HepG2 (cell line): ENCODE measurements around the gene MXD1. TPM values are rescaled to one million over a fixed set of nuclear protein-coding genes. Genes with fewer than 3 reads are reported as not detected.

Source experiments
- AHDC1 ChIP-seq: sonication (generic); formaldehyde crosslinking; IDR thresholded peaks from 2 replicates; pipeline ENCODE4 v1.5.1; 2020; ENCODE audit warnings: mild to moderate bottlenecking, missing genetic modification reagents, borderline replicate concordance
- ARNT2 ChIP-seq: sonication (generic); formaldehyde crosslinking; IDR thresholded peaks from 2 replicates; pipeline ENCODE4 v1.8.0; 2022; ENCODE audit warnings: mild to moderate bottlenecking, low read depth, missing genetic modification reagents, moderate library complexity
- ATRX ChIP-seq: sonication (generic); formaldehyde crosslinking; IDR thresholded peaks from 2 replicates; pipeline ENCODE4 v1.4.0; 2020; ENCODE audit warnings: missing genetic modification reagents, borderline replicate concordance
- CBX5 ChIP-seq: sonication (generic); formaldehyde crosslinking; IDR thresholded peaks from 2 replicates; pipeline ENCODE4 v1.4.0; 2020; ENCODE audit warnings: missing genetic modification reagents, borderline replicate concordance
- JUN ChIP-seq: sonication (generic); formaldehyde crosslinking; IDR thresholded peaks from 2 replicates; pipeline ENCODE4 v1.4.0; 2020; ENCODE audit warnings: mild to moderate bottlenecking, missing genetic modification reagents
- NFE2 ChIP-seq: sonication (generic); formaldehyde crosslinking; IDR thresholded peaks from 2 replicates; pipeline ENCODE4 v1.4.0; 2020; ENCODE audit warnings: missing genetic modification reagents
- POGZ ChIP-seq: sonication (generic); formaldehyde crosslinking; IDR thresholded peaks from 2 replicates; pipeline ENCODE4 v1.4.0; 2020; ENCODE audit warnings: mild to moderate bottlenecking, missing genetic modification reagents
- RORA ChIP-seq: sonication (generic); formaldehyde crosslinking; IDR thresholded peaks from 2 replicates; pipeline ENCODE4 v1.5.0; 2020; ENCODE audit warnings: mild to moderate bottlenecking, missing genetic modification reagents, moderate library complexity
- SOX13 ChIP-seq, 3 experiments: fragments of 450-650 bp in 1 of 3; sonication (generic) in 1 of 3; formaldehyde crosslinking in 1 of 3; IDR thresholded peaks in 2 of 3; conservative IDR thresholded peaks in 1 of 3; 2 replicates each; pipeline versions ENCODE4 v1.5.0 to v1.6.1; 2016 to 2020; ENCODE audit warnings: antibody characterized with exemption in 1 of 3, mild to moderate bottlenecking in 1 of 3, missing compliant biosample characterization in 1 of 3, missing genetic modification reagents in 1 of 3, moderate library complexity in 1 of 3
- ZFX ChIP-seq: sonication (generic); formaldehyde crosslinking; IDR thresholded peaks from 2 replicates; pipeline ENCODE4 v1.4.0; 2020; ENCODE audit warnings: mild to moderate bottlenecking, low read depth, missing genetic modification reagents, moderate library complexity
- ZNF280B ChIP-seq: sonication (generic); formaldehyde crosslinking; IDR thresholded peaks from 2 replicates; pipeline ENCODE4 v1.5.0; 2020; ENCODE audit warnings: missing genetic modification reagents, mild to moderate bottlenecking, borderline replicate concordance
- ZNF367 ChIP-seq: sonication (generic); formaldehyde crosslinking; IDR thresholded peaks from 2 replicates; pipeline ENCODE4 v1.4.0; 2020; ENCODE audit warnings: missing genetic modification reagents, borderline replicate concordance
- polyA plus RNA-seq, 8 experiments: library from polyadenylated mRNA; depleted of rRNA in 3 of 8; stranded (reverse) in 7 of 8; unstranded in 1 of 8; fragments of >200 nt; fragmentation: Illumina TruSeq in 4 of 8; extraction: Trizol in 4 of 8; gene quantifications; 2 replicates each; pipeline versions ENCODE4 v1.2.1 to v1.2.3, GENCODE V29; 2011 to 2016; ENCODE audit warnings: low read depth in 4 of 8, missing spikeins in 1 of 8, mixed read lengths in 1 of 8; ENCODE audit not compliant: insufficient read depth in 1 of 8
- total RNA-seq, 5 experiments: library from RNA; depleted of rRNA; stranded (reverse); fragments of >200 nt; fragmentation: Illumina TruSeq; extraction: Trizol; gene quantifications; 2 replicates each; pipeline ENCODE4 v1.2.3, GENCODE V29; 2016; ENCODE audit warnings: low read depth in 1 of 5
- TF ChIP-seq, protein P1 (sequence below): sonication (generic); formaldehyde crosslinking; IDR thresholded peaks from 2 replicates; pipeline ENCODE4 v1.4.0; 2020; ENCODE audit warnings: mild to moderate bottlenecking, missing genetic modification reagents
- TF ChIP-seq, protein P2 (sequence below): IDR thresholded peaks from 2 replicates; pipeline ENCODE4 v1.6.1; 2016; ENCODE audit warnings: low read depth, borderline replicate concordance

MXD1 gene
- total and polyA plus RNA-seq, 2 of the 13 experiments (the other 11 are each of a cell fraction or from before 2014, with no cell fraction given) = 6.4 to 14.9 TPM

- TF ChIP-seq, protein P1, sequence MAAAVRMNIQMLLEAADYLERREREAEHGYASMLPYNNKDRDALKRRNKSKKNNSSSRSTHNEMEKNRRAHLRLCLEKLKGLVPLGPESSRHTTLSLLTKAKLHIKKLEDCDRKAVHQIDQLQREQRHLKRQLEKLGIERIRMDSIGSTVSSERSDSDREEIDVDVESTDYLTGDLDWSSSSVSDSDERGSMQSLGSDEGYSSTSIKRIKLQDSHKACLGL (CRISPR knock-in tag) = no peak
- TF ChIP-seq CBX5 (no peak), POGZ (no peak), ZFX (peak; percentile 63), ZNF280B (CRISPR knock-in tag) (no peak), ATRX (CRISPR knock-in tag) (no peak), ZNF367 (no peak), RORA (CRISPR knock-in tag) (no peak), JUN (CRISPR knock-in tag) (no peak), ARNT2 (CRISPR knock-in tag) (no peak), AHDC1 (CRISPR knock-in tag) (no peak), SOX13 (IDR thresholded peaks at IDR 0.05) (no peak), SOX13 (CRISPR knock-in tag; conservative IDR thresholded peaks at IDR 0.05 in 1 of 2, IDR thresholded peaks at IDR 0.05 in 1 of 2) (no peak), NFE2 (CRISPR knock-in tag) (no peak)
- TF ChIP-seq, protein P2, sequence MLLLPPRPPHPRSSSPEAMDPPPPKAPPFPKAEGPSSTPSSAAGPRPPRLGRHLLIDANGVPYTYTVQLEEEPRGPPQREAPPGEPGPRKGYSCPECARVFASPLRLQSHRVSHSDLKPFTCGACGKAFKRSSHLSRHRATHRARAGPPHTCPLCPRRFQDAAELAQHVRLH (CRISPR knock-in tag) = no peak
Measured at GRCh38 chr2:69969126-69969983, 54.4 kb downstream of the MXD1 start (continued).
